GM20000 (cell line): ENCODE results near the gene STPG3.
A peak's percentile ranks its signal among the peaks of the same experiment; 100 is the strongest.

Source experiments
- DNase-seq: peaks from one replicate; pipeline ENCODE4 v3.0.0; 2012; ENCODE audit warnings: low spot score
- TF ChIP-seq, protein P1 (sequence below): IDR thresholded peaks from 2 replicates; pipeline ENCODE4 v1.5.1; 2012; ENCODE audit warnings: mild to moderate bottlenecking, control low read depth; ENCODE audit errors: extremely low read depth, missing control alignments

Gene STPG3

GRCh38 chr9:137298401-137299202, 47.5 kb downstream of the STPG3 start:
- TF ChIP-seq, protein P1, sequence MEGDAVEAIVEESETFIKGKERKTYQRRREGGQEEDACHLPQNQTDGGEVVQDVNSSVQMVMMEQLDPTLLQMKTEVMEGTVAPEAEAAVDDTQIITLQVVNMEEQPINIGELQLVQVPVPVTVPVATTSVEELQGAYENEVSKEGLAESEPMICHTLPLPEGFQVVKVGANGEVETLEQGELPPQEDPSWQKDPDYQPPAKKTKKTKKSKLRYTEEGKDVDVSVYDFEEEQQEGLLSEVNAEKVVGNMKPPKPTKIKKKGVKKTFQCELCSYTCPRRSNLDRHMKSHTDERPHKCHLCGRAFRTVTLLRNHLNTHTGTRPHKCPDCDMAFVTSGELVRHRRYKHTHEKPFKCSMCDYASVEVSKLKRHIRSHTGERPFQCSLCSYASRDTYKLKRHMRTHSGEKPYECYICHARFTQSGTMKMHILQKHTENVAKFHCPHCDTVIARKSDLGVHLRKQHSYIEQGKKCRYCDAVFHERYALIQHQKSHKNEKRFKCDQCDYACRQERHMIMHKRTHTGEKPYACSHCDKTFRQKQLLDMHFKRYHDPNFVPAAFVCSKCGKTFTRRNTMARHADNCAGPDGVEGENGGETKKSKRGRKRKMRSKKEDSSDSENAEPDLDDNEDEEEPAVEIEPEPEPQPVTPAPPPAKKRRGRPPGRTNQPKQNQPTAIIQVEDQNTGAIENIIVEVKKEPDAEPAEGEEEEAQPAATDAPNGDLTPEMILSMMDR, result no peak
- no peak for DNase-seq

DNA sequence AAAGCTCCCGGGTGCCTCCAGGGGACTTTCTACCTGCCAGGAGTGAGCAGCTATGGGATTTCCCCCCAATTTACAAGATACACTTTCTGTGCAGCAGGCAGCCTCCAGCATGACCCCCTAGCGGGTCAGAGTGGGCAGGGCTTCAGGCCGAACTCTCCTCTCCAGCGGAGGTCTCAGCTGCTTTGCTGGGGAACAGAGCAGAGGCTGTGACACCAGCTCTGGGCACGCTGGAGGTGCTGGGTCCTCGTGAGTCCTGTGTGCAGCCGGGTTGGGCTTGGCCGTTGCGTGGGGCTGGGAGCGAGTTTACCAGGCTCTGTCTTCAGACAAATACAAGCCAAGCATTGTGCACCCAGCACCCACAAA, 48.1 kb downstream of the STPG3 start:
- DNase-seq, result no peak
- TF ChIP-seq, protein P1, result no peak

GRCh38 chr9:137299938-137300337, 48.9 kb downstream of the STPG3 start:
- TF ChIP-seq, protein P1, result no peak
- no peak for DNase-seq

DNA sequence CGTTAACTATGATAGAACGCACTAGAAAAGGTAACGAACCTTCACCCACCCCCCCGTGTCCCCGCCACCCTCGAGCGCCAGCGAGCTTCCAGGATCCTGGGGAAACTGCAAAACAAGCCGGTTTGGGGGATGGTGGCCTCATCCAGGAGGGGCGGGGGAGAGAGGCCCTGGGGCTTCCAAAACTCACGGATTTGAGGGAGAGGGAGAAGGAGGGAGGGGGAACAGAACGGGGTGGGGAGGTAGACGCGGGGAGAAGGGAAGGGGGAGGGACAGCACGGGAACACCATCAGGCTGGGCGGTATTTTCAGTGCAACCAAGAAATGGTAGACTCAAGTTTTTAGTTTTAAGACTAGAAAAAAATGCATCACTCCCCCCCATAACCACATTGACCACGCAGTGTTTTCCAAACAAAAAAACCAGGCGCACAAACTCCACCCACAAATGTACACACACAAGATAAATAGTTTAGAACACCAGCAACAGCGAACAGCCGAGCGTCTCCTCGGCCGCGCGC, 49.5 kb downstream of the STPG3 start:
- TF ChIP-seq, protein P1, result no peak
- no peak for DNase-seq

DNA sequence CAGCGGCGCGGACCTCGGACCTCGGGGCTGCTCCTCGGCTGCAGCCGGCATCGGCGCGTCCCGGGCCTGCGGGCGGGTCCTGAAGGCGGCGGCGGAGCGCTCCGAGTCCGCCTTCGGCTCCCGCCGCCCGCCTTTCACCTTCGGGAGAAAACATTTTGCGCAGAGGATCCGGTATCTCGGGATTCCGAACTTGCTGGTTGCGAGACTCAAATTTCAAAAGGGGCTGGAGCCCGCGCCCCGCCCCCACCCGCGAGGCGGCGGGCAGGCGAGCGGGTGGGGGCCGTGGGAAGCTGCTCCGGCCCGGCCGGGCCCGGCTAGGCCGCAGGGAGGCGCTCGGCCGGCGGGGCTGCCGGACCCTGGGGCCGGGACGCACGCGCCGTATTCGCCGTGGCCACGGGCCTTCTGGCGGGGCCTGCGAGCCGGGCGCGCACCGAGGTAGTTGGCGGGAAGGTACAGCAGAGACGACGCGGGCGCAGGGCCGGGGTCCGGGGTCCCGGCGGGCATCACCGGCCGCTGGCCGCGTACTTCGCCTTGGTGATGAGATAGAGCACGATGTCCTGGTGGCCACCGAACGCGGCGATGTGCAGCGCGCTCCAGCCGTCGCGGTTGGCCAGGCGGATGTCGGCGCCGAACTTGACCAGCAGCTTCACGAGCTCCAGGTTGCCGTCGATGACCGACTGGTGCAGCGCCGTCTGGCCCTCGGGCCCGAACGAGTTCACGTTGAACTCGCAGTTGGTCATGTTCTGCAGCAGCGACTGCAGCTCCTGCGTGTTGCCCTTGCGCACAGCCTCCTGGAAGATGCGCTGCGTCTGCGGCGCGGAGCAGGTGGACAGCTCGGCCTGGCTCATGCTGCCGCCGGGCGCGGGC, 50.2 kb downstream of the STPG3 start:
- peak; percentile 80 for DNase-seq
- TF ChIP-seq, protein P1, result no peak

GRCh38 chr9:137302118-137302448, 51.0 kb downstream of the STPG3 start, which contains the start of gene NRARP:
Gene NRARP (minus strand): TSS chr9:137302271. CDS start chr9:137301928, 343 bp downstream.
- DNase-seq, result peak; percentile 99

More at GRCh38 chr9:137302118-137302448, 51.0 kb downstream of the STPG3 start, which contains the start of gene NRARP:
- TF ChIP-seq, protein P1, result peak; percentile 11
